ENCODE measurements around the gene MYO15A.

MYO15A gene

GRCh38 chr17:18139949-18140348 is 31.4 kb downstream of the MYO15A start:
- no peak overlapping the region for H3K4me2 ChIP-seq (ENCODE audit: insufficient read depth, low read length)
- no peak overlapping the region for H3K4me3 ChIP-seq (ENCODE audit: low read depth in 1 of 2, low read length in 2 of 2)
- no peaks in the 10 kb centered on the region for H3K4me1 ChIP-seq (ENCODE audit: insufficient read depth, low read length)
- DNase-seq (no peak), ATAC-seq (ENCODE audit: insufficient read depth, low read depth) (no peak)
- H3K27ac ChIP-seq (ENCODE audit: low read length), result no peak overlapping the region
- no peak overlapping the region for H3K9ac ChIP-seq (ENCODE audit: low read depth, low read length)
- H3K36me3 ChIP-seq (ENCODE audit: insufficient read depth, low read length), result no peaks in the 10 kb centered on the region
- no peak overlapping the region for H2AFZ ChIP-seq (ENCODE audit: low read depth, low read length)
- no peaks in the 10 kb centered on the region for H3K27me3 ChIP-seq (ENCODE audit: insufficient read depth, low read length, poor library complexity)
- TF ChIP-seq EZH2 (IDR thresholded peaks at IDR 0.05; ENCODE audit: borderline replicate concordance, low read depth, low read length, severe bottlenecking), result no peak
- TF ChIP-seq CTCF (IDR thresholded peaks at IDR 0.05; ENCODE audit: borderline replicate concordance, extremely low read depth, low read length, poor library complexity, severe bottlenecking), result peak; percentile 25
- 0 out of 2 replicates have a peak, but pooled peaks cover 4% of the 10 kb centered on the region for H4K20me1 ChIP-seq (ENCODE audit: insufficient read depth, low read length)
- no peaks in the 10 kb centered on the region for H3K79me2 ChIP-seq (ENCODE audit: insufficient read depth, low read length)
- H3K9me3 ChIP-seq (ENCODE audit: insufficient read depth, low read length, severe bottlenecking), result no peaks in the 10 kb centered on the region

- Histone ChIP-seq H3K9ac (ENCODE audit: low read depth, low read length) (no peak overlapping the region), H3K9me3 (ENCODE audit: insufficient read depth, low read length, severe bottlenecking) (no peaks in the 10 kb centered on the region), H3K4me2 (ENCODE audit: insufficient read depth, low read length) (no peak overlapping the region), H3K4me3 (ENCODE audit: low read depth in 1 of 2, low read length in 2 of 2) (no peak overlapping the region), H3K27me3 (ENCODE audit: insufficient read depth, low read length, poor library complexity) (no peaks in the 10 kb centered on the region), H3K36me3 (ENCODE audit: insufficient read depth, low read length) (no peaks in the 10 kb centered on the region), H2AFZ (ENCODE audit: low read depth, low read length) (no peak overlapping the region), H3K79me2 (ENCODE audit: insufficient read depth, low read length) (no peaks in the 10 kb centered on the region), H4K20me1 (ENCODE audit: insufficient read depth, low read length) (0 out of 2 replicates have a peak, but pooled peaks cover 4% of the 10 kb centered on the region), H3K4me1 (ENCODE audit: insufficient read depth, low read length) (no peaks in the 10 kb centered on the region), H3K27ac (ENCODE audit: low read length) (no peak overlapping the region)
- no peak for TF ChIP-seq EZH2 (IDR thresholded peaks at IDR 0.05; ENCODE audit: borderline replicate concordance, low read depth, low read length, severe bottlenecking)
- TF ChIP-seq CTCF (IDR thresholded peaks at IDR 0.05; ENCODE audit: borderline replicate concordance, extremely low read depth, low read length, poor library complexity, severe bottlenecking), result no peak
- no peak for DNase-seq
- 0 out of 3 replicates have a peak, but pooled peaks have one; percentile 13 for ATAC-seq (ENCODE audit: insufficient read depth, low read depth)
Measured at GRCh38 chr17:18140648-18141047, 32.1 kb downstream of the MYO15A start.

GRCh38 chr17:18141210-18141803 is 32.8 kb downstream of the MYO15A start:
- no peaks in the 10 kb centered on the region for H3K9me3 ChIP-seq (ENCODE audit: insufficient read depth, low read length, severe bottlenecking)
- no peak overlapping the region for H3K27ac ChIP-seq (ENCODE audit: low read length)
- peak; percentile 68; the same call in 2 of the 3 replicates for ATAC-seq (ENCODE audit: insufficient read depth, low read depth)
- H3K79me2 ChIP-seq (ENCODE audit: insufficient read depth, low read length), result no peaks in the 10 kb centered on the region
- no peaks in the 10 kb centered on the region for H3K36me3 ChIP-seq (ENCODE audit: insufficient read depth, low read length)
- DNase-seq, result peak; percentile 20
- H3K27me3 ChIP-seq (ENCODE audit: insufficient read depth, low read length, poor library complexity), result no peaks in the 10 kb centered on the region
- no peak overlapping the region for H3K4me3 ChIP-seq (ENCODE audit: low read depth in 1 of 2, low read length in 2 of 2)
- H3K9ac ChIP-seq (ENCODE audit: low read depth, low read length), result no peak overlapping the region
- H2AFZ ChIP-seq (ENCODE audit: low read depth, low read length), result no peak overlapping the region
- no peak for TF ChIP-seq EZH2 (IDR thresholded peaks at IDR 0.05; ENCODE audit: borderline replicate concordance, low read depth, low read length, severe bottlenecking)
- TF ChIP-seq CTCF (IDR thresholded peaks at IDR 0.05; ENCODE audit: borderline replicate concordance, extremely low read depth, low read length, poor library complexity, severe bottlenecking), result peak; percentile 71
- no peak overlapping the region for H3K4me2 ChIP-seq (ENCODE audit: insufficient read depth, low read length)
- 0 out of 2 replicates have a peak, but pooled peaks cover 4% of the 10 kb centered on the region for H4K20me1 ChIP-seq (ENCODE audit: insufficient read depth, low read length)
- H3K4me1 ChIP-seq (ENCODE audit: insufficient read depth, low read length), result no peaks in the 10 kb centered on the region
